ENCODE data around the gene SKAP1. TPM values are rescaled to one million over a fixed set of nuclear protein-coding genes. Genes with fewer than 3 reads are reported as not detected.

The SKAP1 gene
- polyA plus RNA-seq, 1 of the 3 experiments (the other 2 are of a cell fraction), result not detected

- Histone ChIP-seq H3K79me2 (ENCODE audit: insufficient read depth) (no peaks in the 10 kb centered on the region), H3K27ac (ENCODE audit: low read depth in 2 of 2, low read length in 1 of 2) (no peak overlapping the region), H4K20me1 (ENCODE audit: insufficient read depth) (no peaks in the 10 kb centered on the region), H3K9me3 (no peaks in the 10 kb centered on the region), H3K4me3 (ENCODE audit: low read depth in 2 of 2, low read length in 1 of 2) (no peak overlapping the region), H3K4me1 (ENCODE audit: control insufficient read depth in 1 of 2, insufficient read depth in 2 of 2, low read depth in 1 of 2, low read length in 1 of 2) (no peaks in the 10 kb centered on the region), H3K9me2 (no peaks in the 10 kb centered on the region), H2AFZ (ENCODE audit: low read depth) (no peak overlapping the region), H3K4me2 (no peak overlapping the region), H3F3A (replicated peaks; ENCODE audit: insufficient read depth) (peaks cover 7% of the 10 kb centered on the region), H3K9ac (no peak overlapping the region), H3K27me3 (ENCODE audit: insufficient read depth) (peaks cover 91% of the 10 kb centered on the region), H3K36me3 (replicated peaks in 1 of 2; ENCODE audit: control insufficient read depth in 1 of 2, insufficient read depth in 2 of 2, low read length in 1 of 2) (no peaks in the 10 kb centered on the region)
- no peak for DNase-seq
- TF ChIP-seq MXI1 (IDR thresholded peaks at IDR 0.05; ENCODE audit: low read depth, low read length) (no peak), CHD2 (IDR thresholded peaks at IDR 0.05; ENCODE audit: low read length, partially characterized antibody) (no peak), RAD21 (IDR thresholded peaks at IDR 0.05; ENCODE audit: low read length) (no peak), POLR2AphosphoS5 (IDR thresholded peaks at IDR 0.05; ENCODE audit: low read depth, low read length) (no peak), ELF1 (IDR thresholded peaks at IDR 0.05) (no peak), EP300 (IDR thresholded peaks at IDR 0.05; ENCODE audit: borderline replicate concordance in 1 of 2, low read depth in 1 of 2, low read length in 1 of 2) (no peak), SMC3 (IDR thresholded peaks at IDR 0.05; ENCODE audit: low read depth, low read length) (no peak), RFX5 (IDR thresholded peaks at IDR 0.05; ENCODE audit: low read length) (no peak), NRF1 (IDR thresholded peaks at IDR 0.05; ENCODE audit: low read depth, low read length) (no peak), YY1 (IDR thresholded peaks at IDR 0.05; ENCODE audit: low read depth) (no peak), TCF12 (IDR thresholded peaks at IDR 0.05) (no peak)
- TF ChIP-seq, protein P1, sequence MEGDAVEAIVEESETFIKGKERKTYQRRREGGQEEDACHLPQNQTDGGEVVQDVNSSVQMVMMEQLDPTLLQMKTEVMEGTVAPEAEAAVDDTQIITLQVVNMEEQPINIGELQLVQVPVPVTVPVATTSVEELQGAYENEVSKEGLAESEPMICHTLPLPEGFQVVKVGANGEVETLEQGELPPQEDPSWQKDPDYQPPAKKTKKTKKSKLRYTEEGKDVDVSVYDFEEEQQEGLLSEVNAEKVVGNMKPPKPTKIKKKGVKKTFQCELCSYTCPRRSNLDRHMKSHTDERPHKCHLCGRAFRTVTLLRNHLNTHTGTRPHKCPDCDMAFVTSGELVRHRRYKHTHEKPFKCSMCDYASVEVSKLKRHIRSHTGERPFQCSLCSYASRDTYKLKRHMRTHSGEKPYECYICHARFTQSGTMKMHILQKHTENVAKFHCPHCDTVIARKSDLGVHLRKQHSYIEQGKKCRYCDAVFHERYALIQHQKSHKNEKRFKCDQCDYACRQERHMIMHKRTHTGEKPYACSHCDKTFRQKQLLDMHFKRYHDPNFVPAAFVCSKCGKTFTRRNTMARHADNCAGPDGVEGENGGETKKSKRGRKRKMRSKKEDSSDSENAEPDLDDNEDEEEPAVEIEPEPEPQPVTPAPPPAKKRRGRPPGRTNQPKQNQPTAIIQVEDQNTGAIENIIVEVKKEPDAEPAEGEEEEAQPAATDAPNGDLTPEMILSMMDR (IDR thresholded peaks at IDR 0.05), result no peak
- TF ChIP-seq, protein P2, sequence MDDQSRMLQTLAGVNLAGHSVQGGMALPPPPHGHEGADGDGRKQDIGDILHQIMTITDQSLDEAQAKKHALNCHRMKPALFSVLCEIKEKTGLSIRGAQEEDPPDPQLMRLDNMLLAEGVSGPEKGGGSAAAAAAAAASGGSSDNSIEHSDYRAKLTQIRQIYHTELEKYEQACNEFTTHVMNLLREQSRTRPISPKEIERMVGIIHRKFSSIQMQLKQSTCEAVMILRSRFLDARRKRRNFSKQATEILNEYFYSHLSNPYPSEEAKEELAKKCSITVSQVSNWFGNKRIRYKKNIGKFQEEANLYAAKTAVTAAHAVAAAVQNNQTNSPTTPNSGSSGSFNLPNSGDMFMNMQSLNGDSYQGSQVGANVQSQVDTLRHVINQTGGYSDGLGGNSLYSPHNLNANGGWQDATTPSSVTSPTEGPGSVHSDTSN (IDR thresholded peaks at IDR 0.05), result no peak
- TF ChIP-seq, protein P3, sequence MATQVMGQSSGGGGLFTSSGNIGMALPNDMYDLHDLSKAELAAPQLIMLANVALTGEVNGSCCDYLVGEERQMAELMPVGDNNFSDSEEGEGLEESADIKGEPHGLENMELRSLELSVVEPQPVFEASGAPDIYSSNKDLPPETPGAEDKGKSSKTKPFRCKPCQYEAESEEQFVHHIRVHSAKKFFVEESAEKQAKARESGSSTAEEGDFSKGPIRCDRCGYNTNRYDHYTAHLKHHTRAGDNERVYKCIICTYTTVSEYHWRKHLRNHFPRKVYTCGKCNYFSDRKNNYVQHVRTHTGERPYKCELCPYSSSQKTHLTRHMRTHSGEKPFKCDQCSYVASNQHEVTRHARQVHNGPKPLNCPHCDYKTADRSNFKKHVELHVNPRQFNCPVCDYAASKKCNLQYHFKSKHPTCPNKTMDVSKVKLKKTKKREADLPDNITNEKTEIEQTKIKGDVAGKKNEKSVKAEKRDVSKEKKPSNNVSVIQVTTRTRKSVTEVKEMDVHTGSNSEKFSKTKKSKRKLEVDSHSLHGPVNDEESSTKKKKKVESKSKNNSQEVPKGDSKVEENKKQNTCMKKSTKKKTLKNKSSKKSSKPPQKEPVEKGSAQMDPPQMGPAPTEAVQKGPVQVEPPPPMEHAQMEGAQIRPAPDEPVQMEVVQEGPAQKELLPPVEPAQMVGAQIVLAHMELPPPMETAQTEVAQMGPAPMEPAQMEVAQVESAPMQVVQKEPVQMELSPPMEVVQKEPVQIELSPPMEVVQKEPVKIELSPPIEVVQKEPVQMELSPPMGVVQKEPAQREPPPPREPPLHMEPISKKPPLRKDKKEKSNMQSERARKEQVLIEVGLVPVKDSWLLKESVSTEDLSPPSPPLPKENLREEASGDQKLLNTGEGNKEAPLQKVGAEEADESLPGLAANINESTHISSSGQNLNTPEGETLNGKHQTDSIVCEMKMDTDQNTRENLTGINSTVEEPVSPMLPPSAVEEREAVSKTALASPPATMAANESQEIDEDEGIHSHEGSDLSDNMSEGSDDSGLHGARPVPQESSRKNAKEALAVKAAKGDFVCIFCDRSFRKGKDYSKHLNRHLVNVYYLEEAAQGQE (IDR thresholded peaks at IDR 0.05; ENCODE audit: low read depth, low read length), result no peak
- ChIA-PET POLR2A (no interaction called here), CTCF (interaction anchor here (1.2 kb wide), 1 partner anchor 19 kb away, joined by 4 read pairs; no protein-coding TSS in a partner anchor)
Observed at GRCh38 chr17:48195910-48196309, 234.1 kb downstream of the SKAP1 start.

Data from SK-N-SH (cell line).